GM18867 (cell line): ENCODE results near the gene EIF2B1.

Source experiments
- ATAC-seq: cut with Tn5 transposase; IDR thresholded peaks from one replicate; pipeline ENCODE4 v1.9.1; 2021; ENCODE audit warnings: mild to moderate bottlenecking, moderate library complexity; ENCODE audit not compliant: unreplicated experiment

Gene EIF2B1

DNA sequence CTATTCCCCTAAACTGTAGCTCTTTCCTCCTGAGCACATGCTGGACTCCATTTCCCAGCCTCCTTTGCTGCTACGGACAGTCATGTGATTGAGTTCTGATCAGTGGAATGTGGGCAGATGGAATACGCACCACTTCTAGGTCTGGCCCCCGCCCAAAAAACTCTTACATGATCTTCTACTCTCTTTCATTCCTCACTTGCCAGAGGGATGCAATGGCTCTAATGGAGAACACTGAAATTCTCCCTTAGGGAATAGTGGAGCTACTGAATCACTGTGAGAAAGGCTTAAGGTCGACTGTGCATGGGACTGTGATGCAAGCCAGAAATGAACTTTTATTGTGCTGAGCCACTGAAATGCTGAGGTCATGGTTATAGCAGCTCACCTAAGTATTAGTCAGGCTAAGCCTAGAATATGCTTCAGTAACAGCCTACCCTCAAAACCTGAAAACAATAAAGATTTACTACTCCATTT lies 62.1 kb downstream of the EIF2B1 start:
- no peak for ATAC-seq
